ENCODE results near the gene LIPT2. TPM values are rescaled to one million over a fixed set of nuclear protein-coding genes. Genes with fewer than 3 reads are reported as not detected.

LIPT2 gene
- total and polyA plus RNA-seq, 3 donors from 2014 or later = 25.0 to 43.1 (median 32.6) TPM

DNA sequence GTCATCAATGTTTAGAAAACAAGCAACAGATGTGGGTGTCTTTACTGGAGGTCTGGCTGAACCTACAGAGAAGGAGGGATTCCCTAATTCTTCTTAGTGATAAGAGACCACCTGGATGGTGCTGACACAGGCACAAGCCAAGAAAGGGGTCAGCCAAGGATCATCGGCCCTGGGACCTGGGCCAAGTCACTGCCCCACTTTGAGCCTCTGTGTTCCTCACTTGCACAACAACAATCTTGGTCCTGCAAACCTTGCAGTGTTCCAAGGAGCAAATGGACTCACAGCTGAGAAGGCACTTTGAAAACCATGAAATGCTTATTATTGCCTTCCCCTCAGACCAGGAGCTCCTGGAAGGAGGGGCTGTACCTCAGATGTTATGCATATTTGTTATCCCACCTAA, 19.2 kb downstream of the LIPT2 start:
- no peaks in the 10 kb centered on the region for H3K27me3 ChIP-seq
- TF ChIP-seq POLR2A (IDR thresholded peaks at IDR 0.05) = no peak
- TF ChIP-seq, protein P1, sequence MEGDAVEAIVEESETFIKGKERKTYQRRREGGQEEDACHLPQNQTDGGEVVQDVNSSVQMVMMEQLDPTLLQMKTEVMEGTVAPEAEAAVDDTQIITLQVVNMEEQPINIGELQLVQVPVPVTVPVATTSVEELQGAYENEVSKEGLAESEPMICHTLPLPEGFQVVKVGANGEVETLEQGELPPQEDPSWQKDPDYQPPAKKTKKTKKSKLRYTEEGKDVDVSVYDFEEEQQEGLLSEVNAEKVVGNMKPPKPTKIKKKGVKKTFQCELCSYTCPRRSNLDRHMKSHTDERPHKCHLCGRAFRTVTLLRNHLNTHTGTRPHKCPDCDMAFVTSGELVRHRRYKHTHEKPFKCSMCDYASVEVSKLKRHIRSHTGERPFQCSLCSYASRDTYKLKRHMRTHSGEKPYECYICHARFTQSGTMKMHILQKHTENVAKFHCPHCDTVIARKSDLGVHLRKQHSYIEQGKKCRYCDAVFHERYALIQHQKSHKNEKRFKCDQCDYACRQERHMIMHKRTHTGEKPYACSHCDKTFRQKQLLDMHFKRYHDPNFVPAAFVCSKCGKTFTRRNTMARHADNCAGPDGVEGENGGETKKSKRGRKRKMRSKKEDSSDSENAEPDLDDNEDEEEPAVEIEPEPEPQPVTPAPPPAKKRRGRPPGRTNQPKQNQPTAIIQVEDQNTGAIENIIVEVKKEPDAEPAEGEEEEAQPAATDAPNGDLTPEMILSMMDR (IDR thresholded peaks at IDR 0.05) = no peak
- intact Hi-C loops (cut with DNase I; ENCODE audit: low total_unique reads) = no loop called here
- H3K9me3 ChIP-seq = no peaks in the 10 kb centered on the region
- H3K27ac ChIP-seq = peak overlapping the region in 1 of 2 donors; percentile 37
- DNase-seq = peak; percentile 51
- H3K36me3 ChIP-seq (ENCODE audit: low read depth, missing control alignments) = no peaks in the 10 kb centered on the region
- WGBS, 2 donors = 25 to 38% methylated on average over 1 of the region's 1 CpG
- H3K4me1 ChIP-seq = peaks cover 11% of the 10 kb centered on the region
- H3K4me3 ChIP-seq = no peak overlapping the region

- no peak for DNase-seq
- Histone ChIP-seq H3K27ac (no peak overlapping the region), H3K27me3 (no peaks in the 10 kb centered on the region), H3K36me3 (ENCODE audit: low read depth, missing control alignments) (no peaks in the 10 kb centered on the region), H3K9me3 (no peaks in the 10 kb centered on the region), H3K4me3 (no peak overlapping the region), H3K4me1 (peaks cover 15% of the 10 kb centered on the region)
- no peak for TF ChIP-seq POLR2A (IDR thresholded peaks at IDR 0.05)
- TF ChIP-seq, protein P1 (IDR thresholded peaks at IDR 0.05) = no peak
- intact Hi-C loops (cut with DNase I; ENCODE audit: low total_unique reads) = no loop called here
- WGBS, 2 donors = 47 to 48% methylated on average over 10 of the region's 10 CpGs
Observed at GRCh38 chr11:74473382-74474173, 19.9 kb downstream of the LIPT2 start.

- intact Hi-C loops (cut with DNase I; ENCODE audit: low total_unique reads) = no loop called here
- Histone ChIP-seq H3K4me1 (peaks cover 25% of the 10 kb centered on the region), H3K9me3 (no peaks in the 10 kb centered on the region), H3K36me3 (ENCODE audit: low read depth, missing control alignments) (no peaks in the 10 kb centered on the region), H3K4me3 (no peak overlapping the region), H3K27ac (no peak overlapping the region), H3K27me3 (no peaks in the 10 kb centered on the region)
- TF ChIP-seq POLR2A (IDR thresholded peaks at IDR 0.05) = no peak
- 82 to 91% methylated on average over 5 of the region's 5 CpGs for WGBS, 2 donors
- no peak for DNase-seq
Observed at GRCh38 chr11:74471668-74472429, 21.7 kb downstream of the LIPT2 start.

- intact Hi-C loops (cut with DNase I; ENCODE audit: low total_unique reads) = no loop called here
- Histone ChIP-seq H3K27ac (no peak overlapping the region), H3K36me3 (ENCODE audit: low read depth, missing control alignments) (no peaks in the 10 kb centered on the region), H3K9me3 (no peaks in the 10 kb centered on the region), H3K4me1 (peaks cover 25% of the 10 kb centered on the region), H3K4me3 (no peak overlapping the region), H3K27me3 (no peaks in the 10 kb centered on the region)
- WGBS, 2 donors = 95 to 100% methylated on average over 1 of the region's 1 CpG
- DNase-seq = no peak
- no peak for TF ChIP-seq POLR2A (IDR thresholded peaks at IDR 0.05)
- TF ChIP-seq, protein P1 (IDR thresholded peaks at IDR 0.05) = no peak
Observed at GRCh38 chr11:74471037-74471436, 22.5 kb downstream of the LIPT2 start.

GRCh38 chr11:74470526-74470925, 23.0 kb downstream of the LIPT2 start:
- 76% methylated on average over 2 of the region's 2 CpGs; no CpG with 5 or more reads in 1 of the 2 donors for WGBS, 2 donors
- TF ChIP-seq, protein P1 (IDR thresholded peaks at IDR 0.05) = no peak
- no peak for TF ChIP-seq POLR2A (IDR thresholded peaks at IDR 0.05)
- Histone ChIP-seq H3K27me3 (no peaks in the 10 kb centered on the region), H3K9me3 (no peaks in the 10 kb centered on the region), H3K4me3 (no peak overlapping the region), H3K27ac (no peak overlapping the region), H3K36me3 (ENCODE audit: low read depth, missing control alignments) (no peaks in the 10 kb centered on the region), H3K4me1 (peaks cover 25% of the 10 kb centered on the region)
- intact Hi-C loops (cut with DNase I; ENCODE audit: low total_unique reads) = no loop called here
- DNase-seq = no peak
